HPDE6-E6E7 (cell line): ENCODE results near the gene SINHCAF.
"Not testable (repeated sequence)": the region's sequence is repeated elsewhere in the genome, so short reads cannot be mapped to it uniquely, and the experiment has no call there.

Source experiments
- DNase-seq: peaks from one replicate; pipeline ENCODE4 v3.0.0; 2011; ENCODE audit warnings: missing footprints; ENCODE audit errors: extremely low spot score

The SINHCAF gene

GRCh38 chr12:31308116-31308515 is 17.8 kb downstream of the SINHCAF start:
- no peak for DNase-seq

DNA sequence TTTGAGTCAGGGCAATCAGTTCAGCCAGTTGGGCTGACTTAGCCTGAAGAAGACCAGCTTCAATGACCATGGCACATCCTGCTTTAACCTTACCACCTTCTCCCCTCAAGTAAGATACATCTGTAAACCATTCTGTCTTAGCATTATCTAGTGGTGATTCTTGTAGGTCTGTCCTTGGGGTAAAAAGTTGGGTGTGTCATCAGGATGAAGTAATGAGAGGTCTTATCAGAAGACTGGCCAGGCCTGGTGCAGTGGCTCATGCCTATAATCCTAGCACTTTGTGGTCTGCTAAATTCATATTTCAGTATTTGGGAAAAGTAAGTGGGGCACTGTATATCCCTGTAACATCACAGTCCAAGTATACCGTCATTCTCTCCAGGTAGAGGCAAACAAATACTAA is 19.1 kb downstream of the SINHCAF start:
- no peak for DNase-seq

DNA sequence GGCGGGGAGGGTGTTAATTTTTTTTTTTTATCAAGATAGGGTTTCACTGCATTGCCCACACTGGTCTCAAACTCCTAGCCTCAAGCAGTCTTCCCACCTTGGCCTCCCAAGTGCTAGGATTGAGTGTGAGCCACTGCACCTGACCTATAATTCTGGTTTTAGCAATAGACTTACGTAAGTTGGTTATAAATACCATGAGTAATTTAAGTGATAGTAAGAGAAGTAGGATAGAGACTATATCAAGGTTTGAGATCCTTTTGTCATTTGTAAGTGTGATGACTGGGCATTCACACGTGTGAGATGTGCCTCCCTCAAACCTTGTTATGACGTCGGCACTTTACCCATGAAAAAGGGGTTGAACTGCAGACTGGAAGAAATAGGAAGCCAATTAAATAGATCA is 22.5 kb downstream of the SINHCAF start:
- no peak for DNase-seq

DNA sequence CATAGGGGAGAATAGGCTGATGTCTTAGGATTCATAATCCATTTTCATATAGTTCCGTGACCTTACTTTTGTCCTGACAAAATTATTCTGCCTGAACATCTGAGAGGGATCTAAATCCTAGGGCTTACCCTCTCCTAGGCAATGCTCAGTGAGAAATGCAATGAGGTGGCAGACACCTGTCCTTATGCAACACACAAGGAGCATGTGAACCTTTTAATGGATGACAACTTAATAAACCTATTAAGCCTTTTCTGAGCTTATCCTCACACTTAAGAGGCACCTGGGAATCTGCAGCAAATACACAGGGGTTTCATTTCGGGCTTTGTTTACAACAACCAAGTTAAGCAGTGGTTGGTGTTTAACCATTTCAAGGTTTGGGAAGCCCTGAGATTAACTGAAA is 24.6 kb downstream of the SINHCAF start:
- no peak for DNase-seq

- no peak for DNase-seq
Observed at GRCh38 chr12:31300783-31301182, 25.2 kb downstream of the SINHCAF start.

- no peak for DNase-seq
Observed at GRCh38 chr12:31300341-31300740, 25.6 kb downstream of the SINHCAF start.

DNA sequence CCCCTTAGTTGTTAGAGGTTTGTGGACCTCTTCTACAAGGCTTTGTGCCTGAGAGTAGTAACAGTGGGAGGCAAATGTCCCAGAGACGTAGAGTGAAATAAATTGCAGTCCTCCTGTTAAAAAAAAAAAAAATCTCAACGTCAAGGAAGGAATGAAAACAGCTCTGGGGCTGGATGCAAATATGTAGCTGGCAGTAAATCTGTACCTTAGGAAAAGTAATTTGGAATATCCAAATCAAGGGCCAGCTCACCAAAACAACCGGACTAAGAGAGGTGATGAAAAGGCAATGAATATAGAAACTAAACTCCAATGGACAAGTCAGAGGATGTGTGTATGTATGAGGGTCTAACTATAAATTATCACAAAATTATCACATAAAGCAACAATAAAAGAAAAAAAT is 27.0 kb downstream of the SINHCAF start:
- DNase-seq, result no peak

GRCh38 chr12:31298515-31298910 is 27.4 kb downstream of the SINHCAF start:
- DNase-seq, result no peak

DNA sequence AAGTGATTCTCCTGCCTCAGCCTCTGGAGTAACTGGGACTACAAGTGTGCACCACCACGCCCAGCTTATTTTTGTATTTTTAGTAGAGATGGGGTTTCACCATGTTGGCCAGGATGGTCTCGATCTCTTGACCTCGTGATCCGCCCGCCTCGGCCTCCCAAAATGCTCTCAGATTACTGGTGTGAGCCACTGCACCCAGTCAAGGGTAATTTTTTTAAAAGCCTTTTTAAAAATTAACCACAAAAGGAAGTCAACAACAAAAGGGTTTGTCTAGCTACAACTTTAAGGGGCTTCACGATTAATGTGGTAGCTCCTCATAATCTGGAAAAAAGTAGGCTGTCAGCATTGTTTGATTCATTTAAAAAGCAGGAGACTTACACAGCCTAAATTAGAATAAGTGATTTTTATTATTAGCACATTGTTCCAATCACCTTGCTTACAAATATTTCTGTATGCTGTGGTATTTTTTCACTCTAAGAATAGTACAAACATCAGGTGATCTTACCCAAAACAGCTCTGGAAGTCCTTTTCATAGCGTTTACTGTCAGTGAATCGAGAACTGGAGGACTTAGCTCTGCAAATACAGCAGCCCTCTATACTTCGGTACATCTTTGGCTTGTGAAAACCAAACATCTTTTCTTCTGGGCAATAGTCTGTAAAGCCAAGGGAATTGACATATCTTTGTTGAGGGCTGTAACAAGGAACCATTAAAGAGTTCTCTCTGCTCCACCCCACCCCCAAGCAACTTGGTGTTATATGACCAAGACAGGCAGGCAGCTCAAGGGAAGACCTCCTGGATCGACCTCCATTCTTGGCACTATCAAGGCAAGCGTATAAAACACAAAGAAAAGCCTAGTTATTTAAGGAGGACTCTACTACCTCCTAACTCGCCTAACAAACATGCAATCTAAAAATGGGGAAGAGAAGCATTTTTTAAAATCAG is 28.1 kb downstream of the SINHCAF start:
- no peak for DNase-seq

DNA sequence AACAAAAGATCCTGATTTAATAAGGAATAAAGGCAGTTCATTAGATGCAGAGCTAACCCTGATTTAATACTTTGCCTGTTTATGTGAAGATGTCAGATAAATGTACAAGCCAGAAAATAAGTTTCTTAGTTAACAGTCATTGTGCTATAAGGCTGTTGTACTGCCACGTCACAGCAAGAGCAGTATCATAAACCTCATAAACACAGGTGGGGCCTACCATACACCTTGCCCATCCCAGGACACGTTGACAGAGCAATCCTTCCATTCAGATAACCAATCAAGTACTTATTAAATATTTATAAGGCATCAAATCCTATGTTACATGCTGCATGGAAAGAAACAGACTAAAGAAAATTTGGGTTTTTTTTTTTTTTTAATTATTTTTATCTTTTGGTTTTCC is 36.5 kb downstream of the SINHCAF start:
- DNase-seq, result no peak

DNA sequence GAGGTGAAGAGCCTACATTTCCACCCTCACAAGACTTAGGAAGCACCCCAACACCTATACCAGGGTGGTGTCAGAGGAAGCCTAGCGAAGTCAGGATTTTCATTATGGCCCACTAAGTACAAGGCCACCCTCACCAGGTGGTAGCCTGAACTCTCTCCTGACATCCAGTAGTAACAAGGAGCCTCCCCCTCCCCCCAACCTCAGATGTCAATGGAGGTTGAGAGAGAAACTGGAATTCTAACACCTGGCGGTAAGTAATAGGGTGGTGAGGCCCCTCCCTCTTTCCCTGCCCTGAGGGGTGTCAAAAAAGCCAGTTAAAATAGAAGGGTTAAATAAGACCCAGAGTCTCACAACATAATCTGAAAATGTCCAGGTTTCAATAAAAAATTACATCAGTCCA is 37.6 kb downstream of the SINHCAF start:
- DNase-seq, result no peak

DNA sequence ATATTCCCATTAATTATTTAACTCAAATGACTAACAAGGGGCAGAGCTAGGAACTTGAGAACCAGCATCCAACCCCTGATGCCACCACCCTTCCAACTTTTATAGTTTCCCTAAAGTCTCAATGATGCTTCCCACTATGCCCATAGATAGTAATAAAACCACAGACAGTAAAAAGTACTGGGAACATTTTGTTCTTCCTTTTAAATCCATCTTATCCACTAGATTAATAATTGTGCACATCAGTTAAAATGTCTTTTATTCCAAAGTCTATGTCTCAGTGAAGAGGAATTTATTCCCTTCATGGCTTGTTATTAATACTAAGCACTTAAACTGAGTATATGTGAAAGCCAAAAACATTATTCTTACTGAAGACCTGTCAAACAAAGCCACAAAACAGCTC is 45.8 kb downstream of the SINHCAF start:
- DNase-seq, result no peak

DNA sequence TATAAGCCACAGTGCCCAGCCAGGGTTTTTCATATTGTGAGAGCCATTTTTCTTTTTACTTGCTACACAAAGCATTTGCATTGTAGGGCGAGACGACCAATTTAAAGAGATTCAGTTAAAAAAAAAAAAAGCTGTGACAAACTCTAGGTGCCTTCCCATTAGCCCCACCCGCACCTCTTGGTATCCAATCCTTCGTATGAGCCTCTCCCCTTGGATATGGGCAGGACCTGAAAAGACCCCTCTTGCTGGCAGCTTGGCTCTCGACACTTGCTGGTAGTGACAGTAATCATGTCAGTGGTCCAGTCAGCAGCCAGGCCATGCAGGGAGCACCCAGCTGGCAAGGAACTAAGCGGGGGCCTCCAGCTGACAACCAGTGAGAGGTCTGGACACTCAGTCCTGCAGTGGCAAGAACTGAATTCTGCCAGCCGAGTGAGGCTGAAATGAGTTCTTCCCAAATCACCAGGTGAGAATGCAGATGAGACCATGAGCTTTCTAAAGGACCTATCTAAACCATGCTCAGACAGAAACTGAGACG is 46.5 kb downstream of the SINHCAF start:
- DNase-seq, result no peak

DNA sequence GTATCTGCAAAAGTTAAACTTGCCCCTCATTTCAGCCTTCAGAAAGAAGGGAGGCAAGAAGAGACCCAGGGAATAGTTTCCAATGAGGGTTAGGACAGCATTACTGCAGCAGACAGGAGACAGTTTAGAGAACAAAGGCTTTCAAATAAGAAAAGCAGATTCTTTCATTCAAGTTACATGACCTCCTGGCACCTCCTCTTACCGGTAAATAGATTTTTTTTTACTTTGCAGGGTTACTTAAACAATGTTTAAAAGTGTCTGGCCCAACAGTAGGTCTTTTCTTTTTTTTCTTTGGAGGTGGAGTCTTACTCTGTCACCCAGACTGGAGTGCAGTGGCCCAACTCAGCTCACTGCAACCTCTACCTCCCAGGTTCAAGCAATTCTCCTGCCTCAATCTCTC is 47.1 kb downstream of the SINHCAF start:
- no peak for DNase-seq

DNA sequence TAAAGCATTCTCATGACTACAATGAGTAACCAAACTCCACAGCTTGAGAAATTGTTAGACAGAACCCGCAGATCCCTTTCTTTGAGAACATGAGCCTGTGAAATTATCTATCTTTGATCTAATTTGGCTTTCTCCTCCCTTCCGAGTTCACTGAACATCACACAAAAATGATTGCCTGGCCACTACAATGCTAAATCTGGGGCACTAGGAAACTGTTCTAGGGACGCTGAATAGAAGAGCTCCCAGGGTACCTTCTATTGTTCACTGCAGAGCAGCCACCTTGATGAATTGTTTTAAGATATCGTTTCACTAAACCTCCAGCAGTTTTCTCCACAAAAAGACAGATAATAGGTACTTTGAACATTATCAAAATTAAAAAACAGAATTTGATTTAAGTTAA is 47.5 kb downstream of the SINHCAF start:
- DNase-seq, result no peak

GRCh38 chr12:31277081-31277480 is 48.9 kb downstream of the SINHCAF start:
- no peak for DNase-seq

DNA sequence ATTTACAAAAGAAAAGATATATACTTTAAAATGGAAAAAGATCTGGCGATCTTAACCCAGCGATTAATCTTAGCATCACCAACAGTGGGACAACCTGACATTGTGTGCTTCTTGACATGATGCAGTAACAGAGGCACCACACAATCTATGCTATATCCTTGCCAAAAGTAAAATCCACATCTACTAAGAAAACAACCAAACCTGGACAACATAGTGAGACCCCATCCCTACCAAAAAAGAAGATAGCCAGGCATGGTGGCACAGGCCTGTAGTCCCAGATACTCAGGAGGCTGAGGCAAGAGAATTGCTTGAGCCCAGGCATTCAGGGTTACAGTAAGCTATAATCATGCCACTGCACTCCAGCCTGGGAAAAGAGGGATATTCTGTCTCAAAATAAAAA is 50.5 kb downstream of the SINHCAF start:
- no peak for DNase-seq

DNA sequence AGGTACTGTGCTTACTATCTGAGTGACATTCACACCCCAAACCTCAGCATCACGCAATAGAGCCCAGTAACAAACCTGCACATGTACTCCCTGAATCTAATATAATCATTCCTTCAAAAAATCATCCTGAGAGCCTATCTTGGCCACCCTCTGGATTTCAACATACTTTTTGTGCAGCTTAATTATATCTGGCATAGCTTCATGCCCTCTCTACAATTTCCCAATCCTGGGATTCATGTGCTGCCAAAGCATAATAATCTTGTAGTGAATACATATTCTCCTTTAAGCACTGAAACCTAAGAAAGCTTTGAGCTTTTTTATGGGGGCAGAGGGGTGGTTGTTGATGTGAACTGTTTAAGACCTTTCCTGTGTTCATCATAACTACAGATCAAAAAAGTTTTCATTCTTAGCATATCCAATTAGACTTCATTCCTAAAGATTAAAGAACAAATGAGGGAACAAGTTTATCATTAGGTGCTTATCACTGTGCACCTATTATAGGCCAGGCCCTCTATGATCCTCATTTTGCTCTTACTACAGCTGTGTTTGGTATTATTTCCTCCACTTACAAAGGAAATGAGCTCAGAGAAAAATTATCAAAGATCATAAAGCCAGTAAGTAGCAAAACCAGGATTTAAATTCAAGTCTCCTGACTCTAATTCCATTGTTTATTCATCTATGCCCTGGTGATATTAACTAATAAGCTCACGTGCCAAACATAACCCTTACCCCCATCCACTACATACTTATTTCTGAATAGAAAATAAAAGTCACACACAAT is 51.2 kb downstream of the SINHCAF start:
- no peak for DNase-seq

DNA sequence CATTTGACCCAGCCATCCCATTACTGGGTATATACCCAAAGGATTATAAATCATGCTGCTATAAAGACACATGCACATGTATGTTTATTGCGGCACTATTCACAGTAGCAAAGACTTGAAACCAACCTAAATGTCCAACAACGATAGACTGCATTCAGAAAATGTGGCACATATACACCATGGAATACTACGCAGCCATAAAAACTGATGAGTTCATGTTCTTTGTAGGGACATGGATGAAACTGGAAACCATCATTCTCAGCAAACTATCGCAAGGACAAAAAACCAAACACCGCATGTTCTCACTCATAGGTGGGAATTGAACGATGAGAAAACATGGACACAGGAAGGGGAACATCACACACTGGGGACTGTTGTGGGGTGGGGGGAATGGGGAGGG is 52.2 kb downstream of the SINHCAF start:
- not testable (repeated sequence) for DNase-seq

GRCh38 chr12:31272607-31273225 is 53.2 kb downstream of the SINHCAF start:
- DNase-seq, result no peak

- no peak for DNase-seq
Observed at GRCh38 chr12:31267966-31268365, 58.0 kb downstream of the SINHCAF start.

DNA sequence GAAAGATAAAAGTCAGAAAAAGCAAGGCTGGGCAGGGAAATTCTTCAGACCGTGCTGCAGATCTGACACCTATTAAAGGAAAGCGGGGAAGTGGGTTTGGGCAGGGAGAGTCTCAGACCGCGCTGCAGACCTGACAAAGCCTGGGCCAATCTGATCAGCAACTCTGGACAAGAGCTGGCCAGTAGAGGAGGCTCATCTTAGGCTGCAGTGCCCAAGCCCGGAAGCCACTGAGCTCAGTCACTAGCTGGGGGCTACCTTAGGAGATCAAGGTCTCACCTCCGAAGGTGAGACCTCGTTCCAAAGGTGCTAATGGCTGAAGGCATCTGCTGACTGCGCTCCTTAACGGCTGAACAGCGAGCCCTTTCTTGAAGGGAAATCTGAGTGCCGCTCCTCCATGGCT is 60.2 kb downstream of the SINHCAF start:
- DNase-seq, result no peak
